ENCODE data around the gene CD36. TPM values are rescaled to one million over a fixed set of nuclear protein-coding genes. Genes with fewer than 3 reads are reported as not detected.
A peak's percentile ranks its signal among the peaks of the same experiment; 100 is the strongest.

The CD36 gene
- total and polyA plus RNA-seq, 7 donors: 149 to 662 (median 175) TPM

- no peaks in the 10 kb centered on the region for H3K9me3 ChIP-seq
- intact Hi-C loops (cut with DNase I): no loop called here
- DNase-seq (no peak), ATAC-seq (no peak)
- H3K36me3 ChIP-seq (ENCODE audit: insufficient read depth in 1 of 2, low read depth in 1 of 2): no peaks in the 10 kb centered on the region
- H3K4me3 ChIP-seq: no peak overlapping the region
- TF ChIP-seq CTCF (IDR thresholded peaks at IDR 0.05): no peak
- H3K4me1 ChIP-seq: peaks cover 58% of the 10 kb centered on the region
- no peaks in the 10 kb centered on the region for H3K27me3 ChIP-seq (ENCODE audit: insufficient read depth in 3 of 3, low read length in 2 of 3)
- peak overlapping the region; percentile 92 for H3K27ac ChIP-seq
These were observed 18.7 kb upstream of the CD36 start for GRCh38 chr7:80619741-80620140.

GRCh38 chr7:80622541-80622940 is 15.9 kb upstream of the CD36 start:
- no peak for TF ChIP-seq CTCF (IDR thresholded peaks at IDR 0.05)
- ATAC-seq (peak; percentile 58 to 73 (median 60)), DNase-seq (no peak)
- H3K4me1 ChIP-seq: peaks cover 57% of the 10 kb centered on the region
- H3K9me3 ChIP-seq: no peaks in the 10 kb centered on the region
- no peaks in the 10 kb centered on the region for H3K27me3 ChIP-seq (ENCODE audit: insufficient read depth in 3 of 3, low read length in 2 of 3)
- H3K4me3 ChIP-seq: peak overlapping the region; percentile 5
- H3K27ac ChIP-seq: peak overlapping the region; percentile 92
- H3K36me3 ChIP-seq (ENCODE audit: insufficient read depth in 1 of 2, low read depth in 1 of 2): no peaks in the 10 kb centered on the region
- 8 to 41% (median 33%) methylated on average over 1 of the region's 1 CpG for WGBS, 3 donors
- intact Hi-C loops (cut with DNase I): no loop called here

- DNase-seq (no peak), ATAC-seq (peak; percentile 64 to 80 (median 75))
- Histone ChIP-seq H3K27ac (peak overlapping the region; percentile 92), H3K9me3 (no peaks in the 10 kb centered on the region), H3K27me3 (ENCODE audit: insufficient read depth in 3 of 3, low read length in 2 of 3) (no peaks in the 10 kb centered on the region), H3K4me1 (peaks cover 58% of the 10 kb centered on the region), H3K4me3 (peak overlapping the region; percentile 47), H3K36me3 (ENCODE audit: insufficient read depth in 1 of 2, low read depth in 1 of 2) (no peaks in the 10 kb centered on the region)
- TF ChIP-seq CTCF (IDR thresholded peaks at IDR 0.05): no peak
- intact Hi-C loops (cut with DNase I): no loop called here
- 30 to 31% (median 31%) methylated on average over 3 of the region's 3 CpGs for whole genome bisulfite sequencing, 3 donors
These were observed 14.8 kb upstream of the CD36 start for GRCh38 chr7:80623503-80624252.

DNA sequence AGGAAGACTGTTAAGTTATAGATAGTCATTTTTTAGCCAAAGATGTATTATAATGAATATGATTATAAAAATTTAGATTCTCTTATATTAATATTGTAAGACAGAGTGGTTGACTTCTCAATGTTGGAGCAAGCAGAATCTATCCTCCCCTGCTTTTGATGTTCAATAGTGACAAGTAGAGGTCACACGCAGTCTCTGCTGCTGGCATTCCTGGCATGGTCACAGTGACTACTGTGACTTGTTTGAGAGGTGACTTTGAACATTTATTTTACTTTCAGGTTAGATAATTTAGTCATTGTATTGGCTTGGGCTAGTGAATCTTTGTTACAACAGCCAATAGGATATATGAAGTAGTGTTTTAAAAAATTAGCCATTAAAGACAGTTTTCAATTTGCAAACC is 13.7 kb upstream of the CD36 start:
- WGBS, 3 donors: 34 to 38% (median 38%) methylated on average over 1 of the region's 1 CpG
- Histone ChIP-seq H3K36me3 (ENCODE audit: insufficient read depth in 1 of 2, low read depth in 1 of 2) (no peaks in the 10 kb centered on the region), H3K4me1 (peaks cover 66% of the 10 kb centered on the region), H3K27ac (peak overlapping the region; percentile 92), H3K4me3 (peak overlapping the region; percentile 47), H3K9me3 (no peaks in the 10 kb centered on the region), H3K27me3 (ENCODE audit: insufficient read depth in 3 of 3, low read length in 2 of 3) (no peaks in the 10 kb centered on the region)
- ATAC-seq (peak in 2 of 4 donors; percentile 46 to 50), DNase-seq (no peak)
- TF ChIP-seq CTCF (IDR thresholded peaks at IDR 0.05): no peak
- intact Hi-C loops (cut with DNase I): no loop called here

GRCh38 chr7:80629023-80629422 is 9.4 kb upstream of the CD36 start:
- H3K36me3 ChIP-seq (ENCODE audit: insufficient read depth in 1 of 2, low read depth in 1 of 2): no peaks in the 10 kb centered on the region
- no peaks in the 10 kb centered on the region for H3K27me3 ChIP-seq (ENCODE audit: insufficient read depth in 3 of 3, low read length in 2 of 3)
- H3K27ac ChIP-seq: peak overlapping the region; percentile 92
- H3K9me3 ChIP-seq: no peaks in the 10 kb centered on the region
- intact Hi-C loops (cut with DNase I): no loop called here
- H3K4me1 ChIP-seq: peaks cover 84% of the 10 kb centered on the region
- no peak for TF ChIP-seq CTCF (IDR thresholded peaks at IDR 0.05)
- H3K4me3 ChIP-seq: peak overlapping the region; percentile 35
- ATAC-seq (peak in 3 of 4 donors; percentile 40 to 66 (median 55)), DNase-seq (no peak)
- WGBS, 3 donors: 26 to 52% (median 32%) methylated on average over 1 of the region's 1 CpG
